Neural progenitor cell (in vitro differentiated cells): ENCODE results near the gene PLP2. TPM values are rescaled to one million over a fixed set of nuclear protein-coding genes. Genes with fewer than 3 reads are reported as not detected.

Source experiments
- DNase-seq: peaks from one replicate; pipeline ENCODE4 v3.0.0-alpha.2; 2016; ENCODE audit warnings: low spot score
- H2AFZ ChIP-seq: fragments of 200-600 bp; sonication (generic); replicated peaks from 2 replicates; pipeline ENCODE4 v1.6.1; 2016; ENCODE audit warnings: antibody characterized with exemption
- H3F3A ChIP-seq: fragments of 200-600 bp; sonication (generic); 2 replicates; pipeline ENCODE4 v1.6.1; 2016; ENCODE audit warnings: antibody characterized with exemption, low read depth
- H3K27ac ChIP-seq: fragments of 200-600 bp; sonication (generic); 2 replicates; pipeline ENCODE4 v1.5.1; 2016; ENCODE audit warnings: mild to moderate bottlenecking
- H3K27me3 ChIP-seq: fragments of 200-600 bp; sonication (generic); 2 replicates; pipeline ENCODE4 v1.6.1; 2016; ENCODE audit warnings: mild to moderate bottlenecking, moderate library complexity
- H3K36me3 ChIP-seq: fragments of 200-600 bp; sonication (generic); 2 replicates; pipeline ENCODE4 v1.5.1; 2016
- H3K4me1 ChIP-seq: fragments of 200-600 bp; sonication (generic); 2 replicates; pipeline ENCODE4 v1.6.1; 2016; ENCODE audit warnings: mixed run types
- H3K4me2 ChIP-seq: fragments of 200-600 bp; sonication (generic); 2 replicates; pipeline ENCODE4 v1.6.1; 2016
- H3K4me3 ChIP-seq: fragments of 200-600 bp; sonication (generic); 2 replicates; pipeline ENCODE4 v1.5.1; 2016
- H3K79me2 ChIP-seq: fragments of 200-600 bp; sonication (generic); 2 replicates; pipeline ENCODE4 v1.6.1; 2016; ENCODE audit warnings: low read depth
- H3K9ac ChIP-seq: fragments of 200-600 bp; sonication (generic); 2 replicates; pipeline ENCODE4 v1.6.1; 2016
- H3K9me3 ChIP-seq: fragments of 200-600 bp; sonication (generic); 2 replicates; pipeline ENCODE4 v1.5.1; 2016; ENCODE audit warnings: low read depth
- H4K20me1 ChIP-seq: fragments of 200-600 bp; sonication (generic); 2 replicates; pipeline ENCODE4 v1.6.1; 2016; ENCODE audit warnings: low read depth
- H3K27ac Mint-ChIP-seq: 3 replicates; pipeline ENCODE4 v1.8.0; 2021; ENCODE audit warnings: mixed read lengths
- H3K27me3 Mint-ChIP-seq: 2 replicates; pipeline ENCODE4 v1.8.0; 2022; ENCODE audit warnings: low read depth, mild to moderate bottlenecking, inconsistent platforms, moderate library complexity, mixed read lengths; ENCODE audit not compliant: insufficient read depth
- H3K36me3 Mint-ChIP-seq: 3 replicates; pipeline ENCODE4 v1.8.0; 2021; ENCODE audit warnings: mixed read lengths
- H3K4me1 Mint-ChIP-seq: 3 replicates; pipeline ENCODE4 v1.8.0; 2021; ENCODE audit warnings: mixed read lengths
- H3K4me3 Mint-ChIP-seq: 3 replicates; pipeline ENCODE4 v1.8.0; 2021; ENCODE audit warnings: mild to moderate bottlenecking, moderate library complexity, mixed read lengths
- H3K9me3 Mint-ChIP-seq: 3 replicates; pipeline ENCODE4 v1.8.0; 2020; ENCODE audit warnings: mixed read lengths
- CTCF ChIP-seq: fragments of 200-600 bp; sonication (generic); IDR thresholded peaks from 2 replicates; pipeline ENCODE4 v1.5.1; 2017; ENCODE audit warnings: antibody characterized with exemption, mild to moderate bottlenecking
- EZH2 ChIP-seq: fragments of 200-600 bp; sonication (generic); IDR thresholded peaks from 2 replicates; pipeline ENCODE4 v1.6.1; 2017; ENCODE audit warnings: antibody characterized with exemption, mild to moderate bottlenecking, moderate library complexity
- EZH2phosphoT487 ChIP-seq: fragments of 200-600 bp; sonication (generic); IDR thresholded peaks from 2 replicates; pipeline ENCODE4 v1.6.1; 2017; ENCODE audit warnings: antibody characterized with exemption
- total RNA-seq: library from RNA; depleted of rRNA; stranded (reverse); fragments of >200 nt; gene quantifications from 2 replicates; pipeline ENCODE4 v1.2.3, GENCODE V29; 2015; ENCODE audit warnings: low replicate concordance

Gene PLP2
- total RNA-seq, 1 donor from 2014 or later: 0.13 TPM

GRCh38 chrX:49186125-49187027 is 14.7 kb downstream of the PLP2 start, which contains the start of gene PRICKLE3:
TSS of gene PRICKLE3 (minus strand) at chrX:49186373. CDS start at chrX:49186297, 76 bp downstream.
- H3K9me3 Mint-ChIP-seq: peaks cover 16% of the 10 kb centered on the region

GRCh38 chrX:49187028-49187394 is 15.3 kb downstream of the PLP2 start:
- DNase-seq: no peak
- no peak overlapping the region for H3K27ac ChIP-seq
- peak overlapping the region; percentile 79 for H3K4me2 ChIP-seq
- no peak overlapping the region for H3K4me3 ChIP-seq
- peaks cover 30% of the 10 kb centered on the region for H3F3A ChIP-seq
- Mint-ChIP-seq H3K36me3 (no peaks in the 10 kb centered on the region), H3K4me1 (peaks cover 27% of the 10 kb centered on the region), H3K27me3 (peaks cover 6% of the 10 kb centered on the region), H3K27ac (peak overlapping the region; percentile 74), H3K9me3 (peaks cover 16% of the 10 kb centered on the region), H3K4me3 (peak overlapping the region; percentile 50)
- H3K79me2 ChIP-seq: no peaks in the 10 kb centered on the region
- no peak overlapping the region for H3K9ac ChIP-seq
- TF ChIP-seq EZH2: no peak
- no peak for TF ChIP-seq EZH2phosphoT487
- no peak for TF ChIP-seq CTCF
- no peaks in the 10 kb centered on the region for H3K9me3 ChIP-seq
- no peaks in the 10 kb centered on the region for H3K27me3 ChIP-seq
- no peaks in the 10 kb centered on the region for H3K36me3 ChIP-seq
- H2AFZ ChIP-seq: peak overlapping the region; percentile 34
- no peaks in the 10 kb centered on the region for H4K20me1 ChIP-seq
- H3K4me1 ChIP-seq: no peaks in the 10 kb centered on the region

More at GRCh38 chrX:49186125-49187027, 14.7 kb downstream of the PLP2 start, which contains the start of gene PRICKLE3:
- H4K20me1 ChIP-seq: no peaks in the 10 kb centered on the region
- no peaks in the 10 kb centered on the region for H3K4me1 ChIP-seq
- H3K9me3 ChIP-seq: no peaks in the 10 kb centered on the region
- H3F3A ChIP-seq: peaks cover 24% of the 10 kb centered on the region
- no peaks in the 10 kb centered on the region for H3K36me3 ChIP-seq
- H3K79me2 ChIP-seq: no peaks in the 10 kb centered on the region
- no peaks in the 10 kb centered on the region for H3K27me3 ChIP-seq
- no peak for TF ChIP-seq EZH2phosphoT487
- peak; percentile 54 for TF ChIP-seq CTCF
- peak within 1 kb of the TSS; percentile 79 for H3K4me2 ChIP-seq
- peaks cover 27% of the 10 kb centered on the region for H3K4me1 Mint-ChIP-seq
- H3K27me3 Mint-ChIP-seq: peaks cover 6% of the 10 kb centered on the region
- H3K27ac ChIP-seq: no peak within 1 kb of the TSS
- H3K4me3 Mint-ChIP-seq: peak within 1 kb of the TSS; percentile 73
- no peaks in the 10 kb centered on the region for H3K36me3 Mint-ChIP-seq
- DNase-seq: peak; percentile 87
- peak within 1 kb of the TSS; percentile 55 for H3K4me3 ChIP-seq
- H3K27ac Mint-ChIP-seq: peak within 1 kb of the TSS; percentile 74
- peak within 1 kb of the TSS; percentile 34 for H2AFZ ChIP-seq
- no peak within 1 kb of the TSS for H3K9ac ChIP-seq

GRCh38 chrX:49187526-49187925 is 15.8 kb downstream of the PLP2 start:
- Mint-ChIP-seq H3K9me3 (peaks cover 11% of the 10 kb centered on the region), H3K4me3 (no peak overlapping the region), H3K27ac (peak overlapping the region; percentile 74), H3K36me3 (no peaks in the 10 kb centered on the region), H3K27me3 (peaks cover 6% of the 10 kb centered on the region), H3K4me1 (peaks cover 27% of the 10 kb centered on the region)
- Histone ChIP-seq H3K4me1 (no peaks in the 10 kb centered on the region), H4K20me1 (no peaks in the 10 kb centered on the region), H3K4me3 (no peak overlapping the region), H3F3A (peaks cover 33% of the 10 kb centered on the region), H3K9me3 (no peaks in the 10 kb centered on the region), H3K4me2 (peak overlapping the region; percentile 79), H3K27me3 (no peaks in the 10 kb centered on the region), H3K9ac (no peak overlapping the region), H3K79me2 (no peaks in the 10 kb centered on the region), H3K27ac (no peak overlapping the region), H2AFZ (peak overlapping the region; percentile 34), H3K36me3 (no peaks in the 10 kb centered on the region)
- DNase-seq: peak; percentile 38
- TF ChIP-seq EZH2 (no peak), EZH2phosphoT487 (no peak), CTCF (no peak)
